Fibroblast of the aortic adventitia (primary cell): ENCODE results near the gene DRAP1. TPM values are rescaled to one million over a fixed set of nuclear protein-coding genes. Genes with fewer than 3 reads are reported as not detected.

Experiments
- DNase-seq: peaks from one replicate; pipeline ENCODE4 v3.0.0-alpha.2; 2010; ENCODE audit warnings: low read depth
- H3K4me3 ChIP-seq: 2 replicates; pipeline ENCODE4 v1.5.1; 2011; ENCODE audit warnings: low read depth, mild to moderate bottlenecking, control low read depth, low read length, moderate library complexity
- total RNA-seq: library from RNA; depleted of rRNA; stranded (reverse); fragments of >200 nt; gene quantifications from 2 replicates; pipeline ENCODE4 v1.2.3, GENCODE V29; 2012; ENCODE audit warnings: low replicate concordance
- TF ChIP-seq, protein P1 (sequence below): IDR thresholded peaks from 2 replicates; pipeline ENCODE4 v1.5.1; 2011; ENCODE audit warnings: mild to moderate bottlenecking, low read length, control low read depth, inconsistent platforms; ENCODE audit not compliant: insufficient read depth

The DRAP1 gene
- total RNA-seq, 1 donor, result 317 TPM

DNA sequence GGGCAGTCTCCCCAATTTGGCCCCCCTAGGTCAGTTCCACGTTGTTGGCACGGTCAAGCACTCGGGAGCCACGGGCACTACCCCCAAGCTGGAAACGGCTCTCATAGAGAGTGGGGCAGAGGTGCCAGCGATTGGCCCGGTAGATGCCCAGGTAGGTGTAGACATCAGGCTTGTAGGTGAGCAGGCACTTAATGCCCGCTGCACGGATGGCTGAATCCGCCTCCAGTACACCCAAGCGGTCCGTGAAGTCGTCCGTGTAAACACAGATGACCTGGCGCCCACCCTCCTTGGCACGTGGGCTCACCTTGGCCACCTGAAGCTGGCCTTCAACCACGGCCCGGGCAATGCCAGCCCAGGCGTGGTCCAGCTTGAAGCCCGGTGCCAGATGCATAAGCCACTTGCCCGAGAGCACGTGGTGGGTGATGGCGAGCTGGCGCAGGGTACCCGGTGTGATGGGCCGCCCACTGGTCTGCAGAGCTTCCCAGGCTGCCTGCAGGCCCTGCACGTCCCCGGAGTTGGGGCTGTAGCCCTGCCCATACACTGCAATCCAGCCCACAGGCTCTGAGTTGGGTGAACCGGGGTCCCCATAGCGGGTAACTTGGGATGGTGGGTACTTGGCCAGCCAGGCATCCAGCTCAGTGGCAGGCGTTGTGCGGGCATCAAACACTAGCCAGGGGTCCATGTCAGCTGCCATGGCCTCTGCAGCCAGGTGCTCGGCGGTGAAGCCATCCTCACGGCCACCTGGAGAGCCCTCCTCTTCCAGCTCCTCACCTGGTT lies 1.6 kb upstream of the DRAP1 start:
- DNase-seq, result no peak
- TF ChIP-seq, protein P1, sequence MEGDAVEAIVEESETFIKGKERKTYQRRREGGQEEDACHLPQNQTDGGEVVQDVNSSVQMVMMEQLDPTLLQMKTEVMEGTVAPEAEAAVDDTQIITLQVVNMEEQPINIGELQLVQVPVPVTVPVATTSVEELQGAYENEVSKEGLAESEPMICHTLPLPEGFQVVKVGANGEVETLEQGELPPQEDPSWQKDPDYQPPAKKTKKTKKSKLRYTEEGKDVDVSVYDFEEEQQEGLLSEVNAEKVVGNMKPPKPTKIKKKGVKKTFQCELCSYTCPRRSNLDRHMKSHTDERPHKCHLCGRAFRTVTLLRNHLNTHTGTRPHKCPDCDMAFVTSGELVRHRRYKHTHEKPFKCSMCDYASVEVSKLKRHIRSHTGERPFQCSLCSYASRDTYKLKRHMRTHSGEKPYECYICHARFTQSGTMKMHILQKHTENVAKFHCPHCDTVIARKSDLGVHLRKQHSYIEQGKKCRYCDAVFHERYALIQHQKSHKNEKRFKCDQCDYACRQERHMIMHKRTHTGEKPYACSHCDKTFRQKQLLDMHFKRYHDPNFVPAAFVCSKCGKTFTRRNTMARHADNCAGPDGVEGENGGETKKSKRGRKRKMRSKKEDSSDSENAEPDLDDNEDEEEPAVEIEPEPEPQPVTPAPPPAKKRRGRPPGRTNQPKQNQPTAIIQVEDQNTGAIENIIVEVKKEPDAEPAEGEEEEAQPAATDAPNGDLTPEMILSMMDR, result no peak
- H3K4me3 ChIP-seq, result peak overlapping the region; percentile 92

DNA sequence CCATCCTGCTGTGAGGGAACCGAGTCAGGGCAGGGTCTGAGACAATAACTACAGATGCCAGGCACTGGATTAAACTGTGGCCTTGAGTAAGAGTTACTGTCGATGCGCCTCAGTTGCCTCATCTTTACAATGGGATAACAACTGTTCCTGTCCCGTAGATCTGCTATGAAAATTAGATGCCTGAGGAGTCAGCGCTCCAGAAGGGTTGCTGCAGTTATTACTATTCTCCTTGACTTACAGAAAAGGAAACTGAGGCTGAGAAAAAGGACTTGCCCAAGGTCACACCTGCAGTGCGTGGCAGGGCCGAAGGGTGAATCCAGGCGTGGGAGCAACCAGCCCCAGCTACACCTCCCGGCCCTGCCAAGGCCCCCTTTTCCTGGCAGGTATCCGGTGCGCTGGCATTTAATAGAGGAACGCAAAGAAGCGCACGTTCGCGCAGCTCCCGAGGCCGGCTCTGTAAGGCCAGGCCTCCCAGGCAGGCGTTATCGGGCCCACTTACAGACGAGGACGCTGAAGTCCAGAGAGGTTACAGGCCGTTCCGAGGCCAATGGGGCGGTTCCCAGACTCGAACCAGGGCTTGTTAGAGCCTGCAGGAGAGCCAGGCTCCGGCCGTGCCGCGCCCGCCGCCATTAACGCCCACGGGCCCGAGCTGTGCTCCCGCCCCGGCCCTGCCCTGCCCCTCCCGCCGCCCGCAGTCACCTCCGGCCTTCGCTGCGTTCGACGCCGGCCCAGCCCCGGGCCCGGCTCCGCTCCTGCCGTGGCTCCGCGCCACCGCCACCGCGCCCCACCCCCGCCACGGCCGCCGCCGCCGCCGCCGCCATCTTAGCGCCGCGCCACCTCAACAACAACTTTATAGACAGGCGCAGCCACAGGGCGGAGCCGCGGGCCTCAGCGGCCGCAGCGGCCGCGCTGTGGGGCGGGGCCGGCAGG lies 750 bp upstream of the DRAP1 start, which contains the start of gene C11orf68:
Gene C11orf68 (minus strand): TSS at position 852 of the 930 bp plus-strand sequence. CDS start 31 bp downstream, at position 821.
- no peak for DNase-seq
- peak within 1 kb of the TSS; percentile 92 for H3K4me3 ChIP-seq
- TF ChIP-seq, protein P1, result no peak

DNA sequence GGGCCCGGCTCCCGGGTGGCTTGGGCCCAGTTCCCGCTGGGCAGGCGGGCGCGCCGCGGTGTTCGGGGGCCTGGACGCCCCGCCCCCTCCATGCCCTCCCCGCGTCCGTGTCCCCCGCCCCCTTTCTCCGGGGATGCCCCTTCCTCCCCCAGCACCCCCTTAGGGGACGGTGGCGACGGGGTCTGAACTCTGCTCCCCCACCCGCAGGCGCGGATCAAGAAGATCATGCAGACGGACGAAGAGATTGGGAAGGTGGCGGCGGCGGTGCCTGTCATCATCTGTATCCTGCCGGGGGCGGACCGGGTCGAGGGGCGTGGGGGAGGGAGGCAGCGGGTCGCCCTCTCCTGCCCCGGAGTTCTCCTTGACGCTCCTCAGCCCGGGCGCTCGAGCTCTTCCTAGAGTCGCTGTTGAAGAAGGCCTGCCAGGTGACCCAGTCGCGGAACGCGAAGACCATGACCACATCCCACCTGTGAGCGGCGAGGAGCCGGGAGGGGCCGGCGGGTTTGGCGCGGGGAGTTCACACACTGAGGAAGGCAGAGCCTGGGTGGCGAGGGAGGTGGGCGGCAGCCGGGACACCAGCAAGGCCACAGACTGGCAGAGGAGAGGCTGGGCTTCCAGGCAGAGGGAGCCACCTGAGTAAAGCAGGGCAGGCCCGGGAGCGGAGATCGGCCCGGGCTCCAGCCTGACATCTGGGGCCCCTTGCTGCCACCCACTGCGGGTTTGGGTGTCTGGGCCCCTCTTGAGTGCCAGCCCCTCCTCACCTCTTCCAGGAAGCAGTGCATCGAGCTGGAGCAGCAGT lies 546 bp downstream of the DRAP1 start:
- TF ChIP-seq, protein P1, result no peak
- peak overlapping the region; percentile 83 for H3K4me3 ChIP-seq
- DNase-seq, result no peak

DNA sequence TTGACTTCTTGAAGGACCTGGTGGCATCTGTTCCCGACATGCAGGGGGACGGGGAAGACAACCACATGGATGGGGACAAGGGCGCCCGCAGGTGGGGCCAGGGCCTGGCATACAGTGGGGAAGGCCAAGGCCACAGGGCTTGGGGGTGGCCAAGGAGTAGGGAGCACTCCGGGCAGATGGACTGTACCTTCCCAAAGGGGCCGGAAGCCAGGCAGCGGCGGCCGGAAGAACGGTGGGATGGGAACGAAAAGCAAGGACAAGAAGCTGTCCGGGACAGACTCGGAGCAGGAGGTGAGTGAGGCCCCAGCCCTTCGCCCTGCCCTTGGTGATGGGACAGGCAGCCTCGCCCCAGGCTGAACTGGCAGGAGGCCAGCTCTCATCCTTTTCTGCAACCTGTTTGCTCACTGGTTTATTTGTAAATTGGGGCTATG lies 1.2 kb downstream of the DRAP1 start:
- TF ChIP-seq, protein P1, result no peak
- no peak for DNase-seq
- H3K4me3 ChIP-seq, result peak overlapping the region; percentile 83

DNA sequence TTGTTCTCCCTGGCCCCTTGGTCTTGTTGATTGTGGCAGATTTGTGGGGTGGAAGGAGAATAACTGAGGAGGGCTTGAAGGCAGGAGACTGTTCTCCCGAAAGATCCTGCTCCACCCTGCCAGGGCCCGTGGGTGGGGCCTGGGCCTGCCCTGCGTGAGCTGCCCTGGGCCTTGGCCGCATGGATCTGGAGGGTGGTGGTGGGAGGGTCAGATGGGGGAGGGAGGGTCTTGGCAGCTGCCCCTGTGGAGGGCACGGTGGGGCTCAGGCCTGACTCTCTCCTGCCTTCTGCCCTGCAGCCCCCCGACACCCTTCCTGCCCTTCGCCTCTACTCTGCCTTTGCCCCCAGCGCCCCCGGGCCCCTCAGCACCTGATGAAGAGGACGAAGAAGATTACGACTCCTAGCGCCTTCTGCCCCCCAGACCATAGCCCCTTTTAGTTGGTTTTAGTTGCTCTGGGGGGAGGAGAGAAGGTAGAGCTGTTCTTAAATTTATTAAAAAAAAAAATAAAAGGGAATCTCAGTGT lies 1.9 kb downstream of the DRAP1 start:
- no peak for DNase-seq
- TF ChIP-seq, protein P1, result no peak
- H3K4me3 ChIP-seq, result peak overlapping the region; percentile 83

DNA sequence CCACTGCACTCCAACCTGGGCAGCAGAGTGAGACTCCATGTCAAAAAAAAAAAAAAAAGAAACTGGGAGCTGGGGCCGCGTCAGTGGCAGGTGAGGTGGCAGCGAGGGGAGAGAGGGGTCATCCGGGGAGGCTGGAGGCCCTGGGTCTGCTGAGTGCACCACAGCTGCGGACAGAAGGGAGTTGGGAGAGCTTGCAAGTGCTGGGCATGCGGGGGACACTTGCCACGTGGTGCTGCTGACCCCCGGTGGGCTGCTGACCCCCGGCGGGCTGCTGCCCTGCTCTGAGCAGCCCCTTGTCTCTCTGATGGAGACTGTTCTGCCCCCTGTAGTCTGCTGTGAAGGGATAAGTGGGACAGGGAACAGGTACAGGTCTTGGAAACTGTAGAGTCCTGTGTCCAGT lies 2.6 kb downstream of the DRAP1 start:
- H3K4me3 ChIP-seq, result no peak overlapping the region
- TF ChIP-seq, protein P1, result no peak
- no peak for DNase-seq
